ENCODE measurements around the gene KAT2A. TPM values are rescaled to one million over a fixed set of nuclear protein-coding genes. Genes with fewer than 3 reads are reported as not detected.

The KAT2A gene
- total RNA-seq, 2 experiments from 2014 or later = 45.2 to 46.8 TPM

- POLR2A ChIA-PET = no interaction called here
- no peak overlapping the region for H3K27ac Mint-ChIP-seq
- ATAC-seq (no peak), DNase-seq (no peak)
- no peaks in the 10 kb centered on the region for H3K36me3 Mint-ChIP-seq (ENCODE audit: low read depth)
- H3K4me3 Mint-ChIP-seq = no peak overlapping the region
- no peaks in the 10 kb centered on the region for H3K27me3 Mint-ChIP-seq (ENCODE audit: low read depth)
- no peaks in the 10 kb centered on the region for H3K9me3 Mint-ChIP-seq (ENCODE audit: insufficient read depth)
- CTCF ChIA-PET = interaction anchor here (1.4 to 5.4 kb wide), 2 partner anchors 32 to 42 kb away, joined by 11 to 77 read pairs; partner anchors contain the start of gene DHX58
- H3K4me1 Mint-ChIP-seq (ENCODE audit: low read depth) = peaks cover 41% of the 10 kb centered on the region
Measured at GRCh38 chr17:42068979-42069378, 52.2 kb downstream of the KAT2A start.

DNA sequence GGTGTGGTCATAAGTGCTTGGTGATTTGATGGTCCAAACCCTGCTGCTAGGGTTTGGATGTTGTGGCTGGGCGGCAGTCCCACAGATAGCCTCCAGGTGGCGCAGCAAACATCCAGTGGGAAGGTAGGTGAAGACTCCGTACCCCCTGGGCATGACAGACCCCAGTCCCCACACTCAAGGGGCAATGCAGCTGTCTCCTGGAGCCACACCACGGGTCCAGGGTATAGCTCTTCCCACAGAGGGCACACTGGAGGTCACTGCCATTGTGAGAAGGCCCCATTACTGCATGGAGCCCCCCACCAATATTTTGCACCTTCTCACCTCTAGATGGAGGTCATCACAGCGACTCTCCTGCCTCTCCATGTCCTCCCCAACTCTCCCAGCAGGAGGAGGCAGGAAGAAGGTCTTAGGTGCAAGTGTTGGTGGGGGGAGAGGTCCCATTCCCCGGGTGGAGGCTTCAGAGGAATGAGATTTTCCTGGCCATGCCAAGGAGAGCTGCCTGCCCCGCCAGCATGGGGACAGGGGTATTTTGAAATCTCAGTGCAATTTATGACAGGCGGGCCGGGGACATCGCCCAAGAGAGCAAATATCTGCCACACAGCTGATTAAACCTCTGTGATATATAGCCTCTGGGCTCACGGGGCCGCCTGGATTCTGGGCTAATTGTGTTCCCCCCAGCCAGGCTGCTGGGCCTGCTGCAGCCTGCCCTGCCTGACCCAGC, 53.6 kb downstream of the KAT2A start:
- no peak for ATAC-seq
- H3K27me3 Mint-ChIP-seq (ENCODE audit: low read depth) = no peaks in the 10 kb centered on the region

GRCh38 chr17:42065201-42065600, 56.0 kb downstream of the KAT2A start:
- Mint-ChIP-seq H3K4me1 (ENCODE audit: low read depth) (peaks cover 34% of the 10 kb centered on the region), H3K9me3 (ENCODE audit: insufficient read depth) (no peaks in the 10 kb centered on the region), H3K27ac (peak overlapping the region; percentile 78), H3K36me3 (ENCODE audit: low read depth) (no peaks in the 10 kb centered on the region), H3K27me3 (ENCODE audit: low read depth) (no peaks in the 10 kb centered on the region), H3K4me3 (no peak overlapping the region)
- ATAC-seq (peak; percentile 71), DNase-seq (peak; percentile 63)
- ChIA-PET CTCF (interaction anchor here (0.7 to 5.4 kb wide), 24 partner anchors 8 to 342 kb away, joined by 3 to 77 read pairs (median 6); partner anchors contain the start of genes DHX58, NKIRAS2 and ZNF385C), POLR2A (interaction anchor here (1.0 to 2.6 kb wide), 3 partner anchors 36 to 48 kb away, joined by 3 to 19 read pairs (median 5); partner anchors contain the start of genes DHX58 and DNAJC7)

More for the DNA sequence above, 53.6 kb downstream of the KAT2A start:
- Mint-ChIP-seq H3K9me3 (ENCODE audit: insufficient read depth) (no peaks in the 10 kb centered on the region), H3K4me1 (ENCODE audit: low read depth) (peaks cover 42% of the 10 kb centered on the region), H3K36me3 (ENCODE audit: low read depth) (no peaks in the 10 kb centered on the region), H3K4me3 (no peak overlapping the region), H3K27ac (no peak overlapping the region)
- DNase-seq = peak; percentile 79
- POLR2A ChIA-PET = interaction anchor here (1.7 kb wide), 1 partner anchor 45 kb away, joined by 6 read pairs; the partner anchor contains the start of gene DHX58
- CTCF ChIA-PET = interaction anchor here (0.8 to 5.4 kb wide), 20 partner anchors 8 to 124 kb away, joined by 3 to 77 read pairs (median 6); partner anchors contain the start of genes DHX58 and NKIRAS2

Other genes starting within 250 kb of the KAT2A start
- 100 to 1,000 TPM; 177 to 185 TPM for gene ACLY, start 202.4 kb downstream of the KAT2A start, total RNA-seq
- under 1 TPM; 0.89 to 0.97 TPM for gene ODAD4, start 190.8 kb downstream of the KAT2A start, total RNA-seq
- 10 to 100 TPM; 93.4 to 94.6 TPM for gene CNP, start 154.6 kb downstream of the KAT2A start, total RNA-seq
- gene DNAJC7, start 103.9 kb downstream of the KAT2A start, total RNA-seq = 10 to 100 TPM; 86.1 to 99.8 TPM
- gene NKIRAS2, start 101.3 kb downstream of the KAT2A start, total RNA-seq = 10 to 100 TPM; 25.7 to 26.2 TPM
- under 1 TPM; 0.16 to 0.24 TPM for gene C17orf113, start 70.8 kb downstream of the KAT2A start, total RNA-seq
- gene ZNF385C, start 22.9 kb downstream of the KAT2A start, total RNA-seq = under 1 TPM; 0.23 to 0.47 TPM
- 10 to 100 TPM; 71.9 to 72.9 TPM for gene DHX58, start 8.7 kb downstream of the KAT2A start, total RNA-seq
- gene HSPB9, start 1.4 kb upstream of the KAT2A start, total RNA-seq = under 1 TPM; 0.16 to 0.29 TPM
- gene RAB5C, start 33.6 kb upstream of the KAT2A start, total RNA-seq = 100 to 1,000 TPM; 102 to 107 TPM
- gene KCNH4, start 59.8 kb upstream of the KAT2A start, total RNA-seq = under 1 TPM; 0.05 to 0.13 TPM
- gene HCRT, start 64.1 kb upstream of the KAT2A start, total RNA-seq = not detected
- gene GHDC, start 73.1 kb upstream of the KAT2A start, total RNA-seq = 10 to 100 TPM; 16.6 to 17.2 TPM
- 10 to 100 TPM; 92.7 to 94.4 TPM for gene STAT5B, start 155.0 kb upstream of the KAT2A start, total RNA-seq
- gene STAT5A, start 167.1 kb upstream of the KAT2A start, total RNA-seq = 100 to 1,000 TPM; 117 to 119 TPM

Measured in activated CD8-positive, alpha-beta T cell treated with anti-CD3 and anti-CD28 coated beads, Interleukin-2, amount 10 ng/mL, durations not matched to agents 7 days and 5 days (primary cell).